ENCODE data around the gene SLC12A7. TPM values are rescaled to one million over a fixed set of nuclear protein-coding genes. Genes with fewer than 3 reads are reported as not detected.

The SLC12A7 gene
- total RNA-seq, 2 donors from 2014 or later, result 58.9 to 61.6 TPM

DNA sequence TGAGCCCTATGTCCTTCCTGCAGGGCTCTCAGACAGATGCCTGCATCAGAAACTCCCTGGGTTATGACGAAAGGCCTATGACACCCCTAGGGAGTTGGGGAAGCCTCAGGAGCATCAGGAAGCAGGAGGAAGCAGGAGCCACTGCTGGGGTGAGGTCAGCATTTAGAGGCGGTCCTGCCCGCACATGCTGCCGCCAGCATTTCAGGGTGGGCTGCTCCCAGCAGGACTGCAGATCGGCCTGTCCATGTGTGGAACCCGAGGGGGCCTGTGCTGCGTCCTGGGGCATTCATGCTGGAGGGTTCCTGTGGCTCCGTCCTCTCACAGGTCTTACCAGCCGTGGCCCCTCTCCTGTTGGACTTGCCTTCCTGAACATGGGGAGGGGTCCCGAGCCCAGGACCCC, 96.4 kb downstream of the SLC12A7 start:
- DNase-seq, result no peak
- H3K4me3 Mint-ChIP-seq, result no peak overlapping the region
- Histone ChIP-seq H3K9me3 (ENCODE audit: control insufficient read depth, low read length) (no peaks in the 10 kb centered on the region), H3K27me3 (ENCODE audit: control insufficient read depth, insufficient read depth, low read length, poor library complexity, severe bottlenecking) (peaks cover 3% of the 10 kb centered on the region), H3K4me1 (ENCODE audit: control insufficient read depth, insufficient read depth, low read length) (no peaks in the 10 kb centered on the region), H3K9ac (ENCODE audit: extremely low read depth, low read length, poor library complexity, severe bottlenecking) (no peak overlapping the region), H3K27ac (ENCODE audit: low read depth, low read length) (no peak overlapping the region), H3K36me3 (ENCODE audit: control insufficient read depth, insufficient read depth, low read length) (no peaks in the 10 kb centered on the region), H3K4me3 (ENCODE audit: low read length) (no peak overlapping the region)
- H3K4me1 Mint-ChIP-seq, result peaks cover 12% of the 10 kb centered on the region
- H3K9me3 Mint-ChIP-seq, result no peaks in the 10 kb centered on the region
- no peaks in the 10 kb centered on the region for H3K36me3 Mint-ChIP-seq (ENCODE audit: low read depth)
- peaks cover 2% of the 10 kb centered on the region for H3K27me3 Mint-ChIP-seq (ENCODE audit: insufficient read depth)
- no peak for TF ChIP-seq CTCF (conservative IDR thresholded peaks at IDR 0.05)
- H3K27ac Mint-ChIP-seq, result no peak overlapping the region
- 89 to 97% methylated on average over 8 to 10 of the region's 10 CpGs for WGBS, 2 experiments (ENCODE audit: insufficient coverage in 1 of 2, insufficient read length in 1 of 2)

GRCh38 chr5:1014781-1015221, 97.1 kb downstream of the SLC12A7 start:
- Mint-ChIP-seq H3K27me3 (ENCODE audit: insufficient read depth) (peaks cover 9% of the 10 kb centered on the region), H3K27ac (no peak overlapping the region), H3K4me3 (no peak overlapping the region), H3K4me1 (peaks cover 17% of the 10 kb centered on the region), H3K9me3 (no peaks in the 10 kb centered on the region), H3K36me3 (ENCODE audit: low read depth) (no peaks in the 10 kb centered on the region)
- no peak for DNase-seq
- TF ChIP-seq CTCF (conservative IDR thresholded peaks at IDR 0.05), result peak; percentile 36
- H3K4me3 ChIP-seq (ENCODE audit: low read length), result no peak overlapping the region
- H3K9ac ChIP-seq (ENCODE audit: extremely low read depth, low read length, poor library complexity, severe bottlenecking), result no peak overlapping the region
- H3K9me3 ChIP-seq (ENCODE audit: control insufficient read depth, low read length), result no peaks in the 10 kb centered on the region
- no peaks in the 10 kb centered on the region for H3K4me1 ChIP-seq (ENCODE audit: control insufficient read depth, insufficient read depth, low read length)
- no peaks in the 10 kb centered on the region for H3K36me3 ChIP-seq (ENCODE audit: control insufficient read depth, insufficient read depth, low read length)
- WGBS, 2 experiments (ENCODE audit: insufficient coverage in 1 of 2, insufficient read length in 1 of 2), result 93 to 99% methylated on average over 13 to 17 of the region's 17 CpGs
- H3K27ac ChIP-seq (ENCODE audit: low read depth, low read length), result no peak overlapping the region
- peaks cover 10% of the 10 kb centered on the region for H3K27me3 ChIP-seq (ENCODE audit: control insufficient read depth, insufficient read depth, low read length, poor library complexity, severe bottlenecking)

DNA sequence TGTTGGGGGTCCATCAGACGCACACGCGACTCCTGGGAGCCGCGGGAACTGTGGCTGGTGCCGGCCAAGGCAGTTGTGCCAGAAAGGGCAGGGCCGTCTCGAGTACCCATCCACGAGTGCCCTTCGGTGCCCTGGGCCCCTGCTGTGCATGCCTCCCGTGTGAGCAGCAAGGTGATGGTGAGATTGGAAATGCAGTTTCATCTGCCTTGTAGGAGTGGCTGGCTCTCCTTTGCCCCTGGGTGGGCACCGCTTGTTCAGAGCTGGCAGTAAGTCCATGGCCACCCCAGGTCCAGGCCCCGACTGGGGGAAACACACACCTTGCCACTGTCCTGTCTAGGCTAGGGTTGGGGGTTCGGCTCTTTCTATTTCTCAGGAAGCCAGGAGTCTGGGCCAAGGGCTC, 97.5 kb downstream of the SLC12A7 start:
- Mint-ChIP-seq H3K27me3 (ENCODE audit: insufficient read depth) (peaks cover 13% of the 10 kb centered on the region), H3K4me3 (no peak overlapping the region), H3K27ac (no peak overlapping the region), H3K9me3 (no peaks in the 10 kb centered on the region), H3K4me1 (peaks cover 17% of the 10 kb centered on the region), H3K36me3 (ENCODE audit: low read depth) (no peaks in the 10 kb centered on the region)
- no peak overlapping the region for H3K4me3 ChIP-seq (ENCODE audit: low read length)
- no peaks in the 10 kb centered on the region for H3K9me3 ChIP-seq (ENCODE audit: control insufficient read depth, low read length)
- DNase-seq, result no peak
- H3K9ac ChIP-seq (ENCODE audit: extremely low read depth, low read length, poor library complexity, severe bottlenecking), result no peak overlapping the region
- peaks cover 14% of the 10 kb centered on the region for H3K27me3 ChIP-seq (ENCODE audit: control insufficient read depth, insufficient read depth, low read length, poor library complexity, severe bottlenecking)
- WGBS, 2 experiments (ENCODE audit: insufficient coverage in 1 of 2, insufficient read length in 1 of 2), result 92 to 97% methylated on average over 14 of the region's 14 CpGs
- H3K4me1 ChIP-seq (ENCODE audit: control insufficient read depth, insufficient read depth, low read length), result no peaks in the 10 kb centered on the region
- H3K27ac ChIP-seq (ENCODE audit: low read depth, low read length), result no peak overlapping the region
- no peak for TF ChIP-seq CTCF (conservative IDR thresholded peaks at IDR 0.05)
- no peaks in the 10 kb centered on the region for H3K36me3 ChIP-seq (ENCODE audit: control insufficient read depth, insufficient read depth, low read length)

Data from endodermal cell (in vitro differentiated cells).